Epithelial cell of esophagus (primary cell): ENCODE measurements around the gene C16orf46.

ENCODE experiments used
- DNase-seq: peaks from one replicate; pipeline ENCODE4 v3.0.0; 2010; ENCODE audit warnings: low read depth
- H3K4me3 ChIP-seq: 2 replicates; pipeline ENCODE4 v1.5.1; 2011; ENCODE audit warnings: mild to moderate bottlenecking, low read length, control low read depth
- CTCF ChIP-seq: IDR thresholded peaks from 2 replicates; pipeline ENCODE4 v1.5.1; 2011; ENCODE audit warnings: low read depth, mild to moderate bottlenecking, low read length, control low read depth, inconsistent platforms; ENCODE audit not compliant: insufficient read depth; ENCODE audit errors: missing control alignments

C16orf46 gene

GRCh38 chr16:81061871-81062608 lies 15.0 kb downstream of the C16orf46 start:
- no peak for DNase-seq
- no peak for TF ChIP-seq CTCF
- H3K4me3 ChIP-seq: no peak overlapping the region

- H3K4me3 ChIP-seq: no peak overlapping the region
- TF ChIP-seq CTCF: no peak
Measured at GRCh38 chr16:81061307-81061640, 15.8 kb downstream of the C16orf46 start.

GRCh38 chr16:81060576-81061306 lies 16.3 kb downstream of the C16orf46 start:
- DNase-seq: no peak
- TF ChIP-seq CTCF: no peak
- H3K4me3 ChIP-seq: no peak overlapping the region

More at GRCh38 chr16:81061307-81061640, 15.8 kb downstream of the C16orf46 start:
- DNase-seq: no peak

- TF ChIP-seq CTCF: no peak
- no peak for DNase-seq
Measured at GRCh38 chr16:81053761-81054160, 23.3 kb downstream of the C16orf46 start.

GRCh38 chr16:81042821-81043220 lies 34.2 kb downstream of the C16orf46 start:
- no peak for DNase-seq
- no peak for TF ChIP-seq CTCF

More at GRCh38 chr16:81053761-81054160, 23.3 kb downstream of the C16orf46 start:
- no peak overlapping the region for H3K4me3 ChIP-seq

GRCh38 chr16:81041696-81042095 lies 35.3 kb downstream of the C16orf46 start:
- no peak for DNase-seq
- H3K4me3 ChIP-seq: no peak overlapping the region
- TF ChIP-seq CTCF: no peak

More at GRCh38 chr16:81042821-81043220, 34.2 kb downstream of the C16orf46 start:
- no peak overlapping the region for H3K4me3 ChIP-seq
